Adipocyte (in vitro differentiated cells): Measurements from ENCODE around the gene ZNF358.

Experiments used
- DNase-seq: peaks from one replicate; pipeline ENCODE4 v3.0.0-alpha.2; 2015; ENCODE audit warnings: low read depth
- H3K27me3 ChIP-seq: replicated peaks from 2 replicates; pipeline ENCODE4 v1.7.0; 2013; ENCODE audit warnings: mild to moderate bottlenecking, low read length, moderate library complexity; ENCODE audit not compliant: control insufficient read depth, insufficient read depth
- H3K36me3 ChIP-seq: 2 replicates; pipeline ENCODE4 v1.7.0; 2013; ENCODE audit warnings: low read length, mild to moderate bottlenecking, moderate library complexity; ENCODE audit not compliant: control insufficient read depth, insufficient read depth, severe bottlenecking
- H3K4me1 ChIP-seq: 2 replicates; pipeline ENCODE4 v1.7.0; 2013; ENCODE audit warnings: mild to moderate bottlenecking, low read length, moderate library complexity; ENCODE audit not compliant: control insufficient read depth, insufficient read depth
- H3K4me3 ChIP-seq: 2 replicates; pipeline ENCODE4 v1.7.0; 2013; ENCODE audit warnings: mild to moderate bottlenecking, low read length, moderate library complexity
- H3K9ac ChIP-seq: 2 replicates; pipeline ENCODE4 v1.7.0; 2013; ENCODE audit warnings: mild to moderate bottlenecking, low read length, moderate library complexity
- H3K9me3 ChIP-seq: 2 replicates; pipeline ENCODE4 v1.7.0; 2013; ENCODE audit warnings: mild to moderate bottlenecking, low read length, moderate library complexity; ENCODE audit not compliant: control insufficient read depth

Gene ZNF358

DNA sequence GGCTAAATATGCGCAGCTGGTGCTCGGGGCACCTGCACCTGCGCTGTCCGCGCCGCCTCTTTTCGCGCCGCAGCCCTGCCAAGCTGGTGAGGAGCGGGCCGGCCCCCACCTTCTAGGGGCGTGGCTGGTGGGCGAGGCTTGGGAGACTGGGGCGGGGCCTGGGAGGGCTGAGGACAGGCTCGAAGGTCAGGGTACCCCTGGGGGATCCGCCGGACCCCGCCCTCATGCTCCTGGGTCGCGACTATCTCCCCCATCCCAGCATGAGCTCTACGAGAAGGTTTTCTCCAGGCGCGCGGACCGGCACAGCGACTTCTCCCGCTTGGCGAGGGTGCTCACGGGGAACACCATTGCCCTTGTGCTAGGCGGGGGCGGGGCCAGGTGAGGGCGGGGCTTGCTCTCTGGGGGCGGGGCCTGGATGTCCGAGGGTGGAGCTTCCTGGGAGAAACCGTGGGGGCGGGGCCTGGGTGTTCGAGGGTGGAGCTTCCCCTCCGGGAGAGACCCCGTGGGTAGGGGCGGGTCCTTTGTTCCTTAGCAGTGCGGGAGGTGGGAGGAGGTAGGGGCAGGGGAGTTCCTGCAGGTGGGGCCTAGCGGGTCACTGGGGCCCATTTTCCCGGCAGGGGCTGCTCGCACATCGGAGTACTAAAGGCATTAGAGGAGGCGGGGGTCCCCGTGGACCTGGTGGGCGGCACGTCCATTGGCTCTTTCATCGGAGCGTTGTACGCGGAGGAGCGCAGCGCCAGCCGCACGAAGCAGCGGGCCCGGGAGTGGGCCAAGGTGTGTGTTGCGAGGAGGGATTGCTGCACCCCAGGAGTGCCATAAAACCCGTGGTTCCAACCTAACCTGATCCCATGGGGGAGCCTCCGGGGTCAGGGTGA is 39.3 kb downstream of the ZNF358 start:
- Histone ChIP-seq H3K9me3 (no peaks in the 10 kb centered on the region), H3K4me3 (no peak overlapping the region), H3K9ac (no peak overlapping the region), H3K36me3 (peaks cover 42% of the 10 kb centered on the region), H3K27me3 (no peaks in the 10 kb centered on the region), H3K4me1 (no peaks in the 10 kb centered on the region)
- DNase-seq: peak; percentile 33

- Histone ChIP-seq H3K36me3 (peaks cover 36% of the 10 kb centered on the region), H3K9ac (no peak overlapping the region), H3K9me3 (no peaks in the 10 kb centered on the region), H3K4me3 (no peak overlapping the region), H3K27me3 (no peaks in the 10 kb centered on the region), H3K4me1 (no peaks in the 10 kb centered on the region)
- no peak for DNase-seq
Observed at GRCh38 chr19:7556696-7557315, 40.9 kb downstream of the ZNF358 start.

- Histone ChIP-seq H3K27me3 (no peaks in the 10 kb centered on the region), H3K4me3 (no peak overlapping the region)
Observed at GRCh38 chr19:7558667-7559066, 42.8 kb downstream of the ZNF358 start.

DNA sequence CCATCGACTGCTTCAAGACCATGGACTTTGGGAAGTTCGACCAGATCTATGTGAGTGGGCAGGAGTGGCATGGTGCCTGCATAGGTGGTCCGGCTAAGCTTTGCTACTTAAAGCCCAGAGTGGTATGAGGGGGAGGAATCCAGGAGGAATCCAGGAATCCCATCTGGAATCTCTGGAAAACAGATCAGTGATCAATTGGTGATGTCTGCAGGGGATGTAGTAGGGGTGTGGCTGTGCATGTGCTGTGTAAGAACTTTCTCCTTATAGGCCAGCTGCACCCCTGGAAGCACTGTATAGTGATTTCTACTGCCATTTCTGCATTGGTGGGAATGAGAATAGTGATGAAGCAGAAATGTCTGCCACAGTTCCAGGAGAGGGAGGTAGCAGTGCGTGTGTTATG is 43.2 kb downstream of the ZNF358 start:
- H3K9ac ChIP-seq: no peak overlapping the region
- no peaks in the 10 kb centered on the region for H3K4me1 ChIP-seq
- no peak overlapping the region for H3K4me3 ChIP-seq
- no peaks in the 10 kb centered on the region for H3K27me3 ChIP-seq
- DNase-seq: no peak
- peaks cover 36% of the 10 kb centered on the region for H3K36me3 ChIP-seq
- H3K9me3 ChIP-seq: no peaks in the 10 kb centered on the region

More at GRCh38 chr19:7558667-7559066, 42.8 kb downstream of the ZNF358 start:
- Histone ChIP-seq H3K9me3 (no peaks in the 10 kb centered on the region), H3K9ac (no peak overlapping the region), H3K36me3 (peaks cover 36% of the 10 kb centered on the region), H3K4me1 (no peaks in the 10 kb centered on the region)
- DNase-seq: no peak

DNA sequence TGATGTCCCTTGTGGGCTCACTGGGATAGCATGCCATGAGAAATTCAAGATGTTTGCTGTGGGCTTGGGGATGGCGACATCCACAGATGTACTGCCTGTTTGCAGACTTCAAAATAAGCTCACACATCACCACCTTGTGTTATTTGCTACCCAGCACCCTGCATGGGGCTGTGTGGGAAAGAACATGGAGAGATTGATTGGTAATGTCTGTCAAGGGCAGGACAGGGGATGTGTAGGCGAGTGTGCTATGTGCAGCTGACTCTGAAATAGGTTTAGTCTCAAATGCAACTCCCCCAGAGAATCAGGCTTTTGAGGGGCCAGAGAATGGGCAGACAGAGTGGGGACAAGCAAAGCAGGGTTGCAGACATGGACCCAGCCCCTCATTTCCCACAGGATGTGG is 44.4 kb downstream of the ZNF358 start:
- no peak overlapping the region for H3K4me3 ChIP-seq
- peaks cover 30% of the 10 kb centered on the region for H3K36me3 ChIP-seq
- no peaks in the 10 kb centered on the region for H3K27me3 ChIP-seq
- no peak for DNase-seq
- H3K9me3 ChIP-seq: no peaks in the 10 kb centered on the region
- H3K9ac ChIP-seq: no peak overlapping the region
- no peaks in the 10 kb centered on the region for H3K4me1 ChIP-seq

GRCh38 chr19:7561325-7561724 is 45.4 kb downstream of the ZNF358 start:
- no peaks in the 10 kb centered on the region for H3K4me1 ChIP-seq
- no peak overlapping the region for H3K9ac ChIP-seq
- H3K27me3 ChIP-seq: no peaks in the 10 kb centered on the region
- H3K4me3 ChIP-seq: no peak overlapping the region
- H3K36me3 ChIP-seq: peaks cover 28% of the 10 kb centered on the region
- no peak for DNase-seq
- H3K9me3 ChIP-seq: no peaks in the 10 kb centered on the region

- peaks cover 13% of the 10 kb centered on the region for H3K36me3 ChIP-seq
- H3K27me3 ChIP-seq: no peaks in the 10 kb centered on the region
- no peak overlapping the region for H3K9ac ChIP-seq
- no peaks in the 10 kb centered on the region for H3K9me3 ChIP-seq
- no peaks in the 10 kb centered on the region for H3K4me1 ChIP-seq
- H3K4me3 ChIP-seq: no peak overlapping the region
- peak; percentile 11 for DNase-seq
Observed at GRCh38 chr19:7562646-7563393, 46.9 kb downstream of the ZNF358 start.

DNA sequence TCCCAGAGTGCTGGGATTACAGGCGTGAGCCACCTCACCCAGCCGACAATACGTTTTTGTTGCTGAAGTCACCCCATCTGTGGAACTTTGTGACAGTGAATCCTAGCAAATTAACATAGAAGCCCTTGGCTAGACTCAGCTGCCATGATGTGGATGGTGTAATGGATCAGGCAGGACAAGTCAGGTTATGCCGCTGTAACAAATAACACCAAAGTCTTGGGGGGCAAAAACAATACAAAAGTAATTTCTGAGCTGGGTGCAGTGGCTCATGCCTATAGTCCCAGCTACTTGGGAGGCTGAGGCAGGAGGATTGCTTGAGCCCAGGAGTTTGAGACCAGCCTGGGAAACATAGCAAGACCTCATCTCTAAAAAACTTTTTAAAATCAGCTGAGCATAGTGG is 49.0 kb downstream of the ZNF358 start:
- no peaks in the 10 kb centered on the region for H3K36me3 ChIP-seq
- no peak overlapping the region for H3K4me3 ChIP-seq
- no peak for DNase-seq
- no peaks in the 10 kb centered on the region for H3K4me1 ChIP-seq
- no peaks in the 10 kb centered on the region for H3K27me3 ChIP-seq
- H3K9ac ChIP-seq: no peak overlapping the region
- H3K9me3 ChIP-seq: no peaks in the 10 kb centered on the region

DNA sequence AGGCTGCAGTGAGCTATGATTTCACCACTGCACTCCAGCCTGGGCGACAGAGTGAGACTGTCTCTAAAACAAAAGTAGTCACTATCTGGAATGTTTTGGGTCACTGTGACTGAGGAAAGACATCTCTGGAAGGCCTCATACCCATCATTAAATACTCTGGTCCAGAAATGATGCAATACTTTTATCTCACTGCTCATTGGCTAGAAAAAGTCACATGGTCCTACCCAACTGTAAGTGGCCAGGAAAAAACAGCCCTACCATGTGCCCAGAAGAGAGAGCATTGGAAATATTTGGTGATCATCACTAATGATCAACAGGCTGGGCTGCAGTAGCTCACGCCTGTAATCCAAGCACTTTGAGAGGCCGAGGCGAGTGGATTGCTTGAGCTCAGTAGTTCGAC is 49.4 kb downstream of the ZNF358 start:
- no peak overlapping the region for H3K9ac ChIP-seq
- H3K27me3 ChIP-seq: no peaks in the 10 kb centered on the region
- no peaks in the 10 kb centered on the region for H3K36me3 ChIP-seq
- no peaks in the 10 kb centered on the region for H3K9me3 ChIP-seq
- no peak for DNase-seq
- H3K4me1 ChIP-seq: no peaks in the 10 kb centered on the region
- no peak overlapping the region for H3K4me3 ChIP-seq
